ENCODE data around the gene KASH5.

Gene KASH5

GRCh38 chr19:49431330-49431749 lies 43.3 kb downstream of the KASH5 start:
- H3K27ac ChIP-seq, result no peak overlapping the region
- TF ChIP-seq CTCF (conservative IDR thresholded peaks at IDR 0.05), result no peak

- no peak overlapping the region for H3K27ac ChIP-seq
- no peak for TF ChIP-seq CTCF (conservative IDR thresholded peaks at IDR 0.05)
These were observed 44.4 kb downstream of the KASH5 start for GRCh38 chr19:49432141-49433073.

GRCh38 chr19:49433240-49433901 lies 45.3 kb downstream of the KASH5 start:
- H3K27ac ChIP-seq, result no peak overlapping the region
- TF ChIP-seq CTCF (conservative IDR thresholded peaks at IDR 0.05), result no peak

- TF ChIP-seq CTCF (conservative IDR thresholded peaks at IDR 0.05), result no peak
These were observed 47.0 kb downstream of the KASH5 start for GRCh38 chr19:49434907-49435583.

GRCh38 chr19:49435670-49436069 lies 47.6 kb downstream of the KASH5 start:
- TF ChIP-seq CTCF (conservative IDR thresholded peaks at IDR 0.05), result no peak
- H3K27ac ChIP-seq, result no peak overlapping the region

More at GRCh38 chr19:49434907-49435583, 47.0 kb downstream of the KASH5 start:
- no peak overlapping the region for H3K27ac ChIP-seq

GRCh38 chr19:49436381-49437017 lies 48.5 kb downstream of the KASH5 start:
- no peak overlapping the region for H3K27ac ChIP-seq
- TF ChIP-seq CTCF (conservative IDR thresholded peaks at IDR 0.05), result no peak
